ENCODE data around the gene SNX25. TPM values are rescaled to one million over a fixed set of nuclear protein-coding genes. Genes with fewer than 3 reads are reported as not detected.
"Not testable (repeated sequence)": the region's sequence is repeated elsewhere in the genome, so short reads cannot be mapped to it uniquely, and the experiment has no call there.

The SNX25 gene
- total RNA-seq, 1 experiment from 2014 or later, result 12.5 TPM

- DNase-seq (ENCODE audit: extremely low read depth, low read depth), result no peak
Observed at GRCh38 chr4:185296665-185297460, 87.5 kb downstream of the SNX25 start.

- no peak for DNase-seq (ENCODE audit: extremely low read depth, low read depth)
Observed at GRCh38 chr4:185298728-185299430, 89.5 kb downstream of the SNX25 start.

DNA sequence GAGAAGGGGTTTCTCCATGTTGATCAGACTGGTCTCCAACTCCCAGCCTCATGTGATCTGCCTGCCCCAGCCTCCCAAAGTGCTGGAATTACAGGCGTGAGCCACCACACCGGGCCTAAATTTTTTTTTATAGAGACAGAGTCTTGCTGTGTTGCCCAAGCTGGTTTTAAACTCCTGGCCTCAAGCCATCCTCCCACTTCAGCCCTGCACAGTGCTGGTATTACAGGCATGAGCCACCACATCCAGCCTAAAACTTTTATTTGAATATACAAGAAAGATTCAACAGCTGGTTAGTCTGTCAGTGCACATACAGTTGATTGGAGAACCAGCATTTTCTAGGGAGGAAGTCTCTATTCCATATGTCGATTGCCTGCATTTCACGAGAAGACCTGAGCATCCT is 95.1 kb downstream of the SNX25 start:
- DNase-seq (ENCODE audit: extremely low read depth, low read depth), result no peak

- DNase-seq (ENCODE audit: extremely low read depth, low read depth), result no peak
Observed at GRCh38 chr4:185304944-185305690, 95.7 kb downstream of the SNX25 start.

- DNase-seq (ENCODE audit: extremely low read depth, low read depth), result peak; percentile 75
Observed at GRCh38 chr4:185305979-185306442, 96.6 kb downstream of the SNX25 start.

DNA sequence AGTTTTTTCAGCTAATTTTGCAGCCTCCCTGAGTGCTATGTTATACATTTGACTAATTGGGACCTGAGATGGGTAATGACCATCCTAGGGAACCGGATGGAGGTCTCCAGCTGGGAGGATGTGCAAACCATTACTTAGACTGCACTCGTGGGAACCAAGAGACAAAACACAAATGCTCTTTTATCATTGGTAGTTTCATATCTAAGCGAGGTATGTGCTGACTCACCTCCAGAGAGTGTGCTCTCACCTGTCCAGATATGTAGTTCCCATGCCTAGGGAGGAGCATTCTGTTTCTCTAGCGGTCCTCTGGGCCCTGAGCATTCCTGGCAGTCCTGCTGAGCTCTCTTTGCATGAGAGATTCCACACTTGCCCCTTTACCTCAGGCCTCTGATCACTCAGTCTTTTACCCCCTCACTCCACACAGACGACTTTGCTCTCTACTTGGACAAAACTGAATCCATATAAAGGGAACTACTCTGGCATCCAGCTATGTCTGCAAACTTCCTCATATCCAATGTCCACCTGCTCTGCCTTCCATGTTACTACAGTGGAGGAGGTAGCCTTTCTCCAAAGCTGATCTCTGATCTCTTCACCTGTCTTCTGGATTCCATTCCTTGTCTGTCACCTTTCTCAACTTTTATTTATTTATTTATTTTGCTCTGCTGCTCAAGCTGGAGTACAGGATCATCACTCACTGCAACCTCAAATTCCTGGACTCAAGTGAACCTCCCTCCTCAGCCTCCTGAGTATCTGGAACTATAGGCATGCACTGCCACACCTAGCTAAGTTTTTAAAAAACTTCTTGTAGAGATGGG is 97.9 kb downstream of the SNX25 start:
- DNase-seq (ENCODE audit: extremely low read depth, low read depth), result no peak

DNA sequence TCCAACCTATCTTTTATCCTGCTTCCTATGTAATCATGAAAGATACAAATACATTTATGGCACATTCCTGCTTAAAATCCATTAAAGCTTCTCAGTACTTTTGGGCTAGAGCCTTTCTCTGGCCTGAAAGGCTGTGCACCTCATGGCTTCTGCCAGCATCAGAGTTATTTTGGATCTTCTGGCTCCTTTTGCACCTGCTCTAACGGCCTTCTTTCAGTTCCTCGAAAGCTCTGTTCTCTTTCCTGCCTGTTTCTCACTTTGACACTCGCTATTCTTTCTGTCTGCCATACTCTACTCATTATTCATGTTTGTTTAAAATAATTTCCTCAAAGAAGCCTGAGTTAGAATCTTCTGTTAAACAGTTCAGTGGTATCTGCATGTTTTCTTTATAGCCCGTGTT is 100.4 kb downstream of the SNX25 start:
- DNase-seq (ENCODE audit: extremely low read depth, low read depth), result no peak

- no peak for DNase-seq (ENCODE audit: extremely low read depth, low read depth)
Observed at GRCh38 chr4:185311113-185311888, 101.9 kb downstream of the SNX25 start.

DNA sequence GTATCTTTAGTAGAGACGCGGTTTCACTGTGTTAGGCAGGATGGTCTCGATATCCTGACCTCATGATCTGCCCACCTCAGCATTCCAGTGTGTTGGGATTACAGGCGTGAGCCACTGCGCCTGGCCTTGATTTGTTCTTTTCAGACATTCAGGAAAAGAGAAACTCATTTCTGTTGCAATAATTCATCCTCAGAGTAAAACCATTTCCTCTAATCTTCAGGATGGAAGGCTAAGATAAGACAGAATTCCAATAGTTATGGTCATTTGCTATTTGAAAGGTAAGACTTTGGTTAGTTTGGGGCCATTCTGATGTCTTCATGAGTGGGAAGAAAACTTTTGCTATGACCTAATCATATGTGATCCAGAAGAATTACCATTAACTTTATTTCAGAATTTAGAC is 103.3 kb downstream of the SNX25 start:
- DNase-seq (ENCODE audit: extremely low read depth, low read depth), result no peak

GRCh38 chr4:185317462-185317861 is 108.1 kb downstream of the SNX25 start:
- not testable (repeated sequence) for DNase-seq (ENCODE audit: extremely low read depth, low read depth)

DNA sequence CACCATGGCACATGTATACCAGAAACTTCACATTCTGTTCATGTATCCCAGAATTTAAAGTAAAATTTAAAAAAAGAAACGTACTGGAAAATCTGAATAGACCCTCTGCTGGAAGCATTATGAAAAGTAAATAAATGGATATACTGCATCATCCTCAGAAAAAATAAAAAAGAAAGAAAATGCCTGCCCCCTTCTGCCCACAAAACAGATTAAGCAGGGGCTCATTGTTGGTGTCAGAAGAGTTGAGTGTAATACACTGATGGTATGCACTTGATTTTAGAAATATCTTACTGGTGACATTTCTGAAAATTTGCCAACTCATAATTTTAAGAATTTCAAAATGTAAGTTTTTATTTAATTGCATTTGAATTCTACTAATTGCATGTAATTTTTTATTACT is 108.5 kb downstream of the SNX25 start:
- no peak for DNase-seq (ENCODE audit: extremely low read depth, low read depth)

DNA sequence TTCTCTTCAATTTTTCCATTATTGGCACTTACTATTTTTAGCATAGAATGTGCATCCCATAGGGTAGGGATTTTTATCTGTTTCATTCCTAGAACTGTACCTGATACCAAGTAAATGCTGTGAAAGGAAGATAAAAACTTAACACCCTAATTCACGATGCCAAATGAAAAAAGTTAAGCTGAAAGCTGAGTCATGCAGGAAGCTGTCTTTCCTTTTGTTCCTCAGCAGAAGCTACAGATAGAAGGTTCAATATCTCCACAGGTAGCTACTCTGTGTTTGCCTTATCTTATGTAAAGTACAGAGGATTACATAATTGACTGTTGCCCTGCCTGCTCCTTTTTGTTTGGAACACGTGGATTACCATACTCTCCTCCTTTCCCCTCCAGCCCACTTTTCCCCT is 109.3 kb downstream of the SNX25 start:
- no peak for DNase-seq (ENCODE audit: extremely low read depth, low read depth)

DNA sequence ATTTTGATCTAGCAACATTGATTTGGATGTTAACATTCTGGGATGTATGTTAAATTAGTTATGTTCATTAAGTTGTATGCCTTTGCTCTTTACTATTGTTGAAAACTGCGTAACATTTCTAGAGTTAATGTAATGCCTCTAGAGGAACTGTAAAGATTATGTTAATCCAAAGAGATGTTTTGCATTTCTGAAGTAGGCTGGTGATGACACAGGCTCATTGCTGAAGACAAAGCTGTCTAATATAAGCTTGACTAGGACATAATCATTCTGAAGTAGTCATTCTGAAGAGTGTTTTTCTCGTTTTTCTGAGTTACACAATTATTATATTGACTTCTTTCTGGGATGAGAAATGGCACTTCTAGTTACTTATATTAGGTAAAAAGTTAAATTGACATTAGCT is 113.4 kb downstream of the SNX25 start:
- DNase-seq (ENCODE audit: extremely low read depth, low read depth), result no peak

GRCh38 chr4:185323606-185324005 is 114.2 kb downstream of the SNX25 start:
- DNase-seq (ENCODE audit: extremely low read depth, low read depth), result no peak

DNA sequence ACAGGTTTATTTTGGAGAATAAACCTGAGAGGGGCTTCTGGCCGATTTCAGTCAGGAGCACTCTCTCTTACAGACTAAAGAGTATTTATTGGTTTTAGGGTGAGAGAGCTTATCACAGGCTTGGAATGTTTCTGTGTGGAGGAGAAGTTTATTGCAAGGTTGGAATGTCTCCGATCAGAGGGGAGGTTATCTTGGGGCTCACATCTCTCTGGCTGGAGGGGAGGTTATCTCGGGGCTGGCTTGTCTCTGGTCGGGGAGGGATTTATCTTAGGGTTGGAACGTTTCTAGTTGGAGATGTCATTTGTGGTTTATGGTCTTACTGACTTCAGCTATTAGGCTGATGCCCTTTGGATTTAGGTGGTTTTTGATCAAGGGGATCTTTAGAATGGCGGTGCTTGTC is 115.0 kb downstream of the SNX25 start:
- not testable (repeated sequence) for DNase-seq (ENCODE audit: extremely low read depth, low read depth)

DNA sequence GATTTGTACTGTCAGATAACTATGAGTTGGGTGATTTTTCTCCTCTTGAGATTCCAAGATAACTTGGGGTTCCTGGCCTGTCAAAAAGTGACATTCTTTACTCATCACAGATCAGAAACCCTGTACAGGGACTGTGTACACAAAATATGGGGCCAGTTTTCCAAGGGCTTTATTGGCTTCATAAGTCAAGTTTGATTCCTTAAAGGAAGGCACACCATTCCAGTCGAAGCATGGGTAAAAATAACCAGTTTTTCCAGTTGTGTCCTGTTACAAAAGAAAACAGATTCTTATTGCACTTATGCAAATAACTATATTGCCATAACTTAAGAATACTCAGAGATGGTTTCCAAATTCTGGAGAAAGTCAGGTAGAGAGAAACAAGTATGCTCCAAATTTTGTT is 116.3 kb downstream of the SNX25 start:
- DNase-seq (ENCODE audit: extremely low read depth, low read depth), result not testable (repeated sequence)

DNA sequence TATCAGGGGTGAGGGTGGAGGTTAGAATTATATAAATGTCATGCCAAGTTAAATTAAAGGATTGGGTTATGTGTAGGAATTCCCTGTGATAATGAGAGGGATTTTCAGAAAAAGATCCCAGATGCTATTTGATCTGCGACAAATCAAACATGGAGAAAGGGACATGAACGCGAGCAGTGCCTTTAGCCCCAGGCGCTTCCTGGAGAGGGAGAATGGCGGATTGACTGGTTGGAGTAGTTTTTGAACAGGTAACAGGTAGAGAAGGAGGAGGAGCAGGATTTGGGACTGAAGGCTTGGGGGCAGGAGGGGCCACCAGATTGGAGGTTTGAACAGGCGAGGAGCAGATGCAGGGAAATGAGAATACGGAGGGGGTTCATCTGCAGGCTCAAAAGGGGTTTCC is 119.2 kb downstream of the SNX25 start:
- no peak for DNase-seq (ENCODE audit: extremely low read depth, low read depth)

DNA sequence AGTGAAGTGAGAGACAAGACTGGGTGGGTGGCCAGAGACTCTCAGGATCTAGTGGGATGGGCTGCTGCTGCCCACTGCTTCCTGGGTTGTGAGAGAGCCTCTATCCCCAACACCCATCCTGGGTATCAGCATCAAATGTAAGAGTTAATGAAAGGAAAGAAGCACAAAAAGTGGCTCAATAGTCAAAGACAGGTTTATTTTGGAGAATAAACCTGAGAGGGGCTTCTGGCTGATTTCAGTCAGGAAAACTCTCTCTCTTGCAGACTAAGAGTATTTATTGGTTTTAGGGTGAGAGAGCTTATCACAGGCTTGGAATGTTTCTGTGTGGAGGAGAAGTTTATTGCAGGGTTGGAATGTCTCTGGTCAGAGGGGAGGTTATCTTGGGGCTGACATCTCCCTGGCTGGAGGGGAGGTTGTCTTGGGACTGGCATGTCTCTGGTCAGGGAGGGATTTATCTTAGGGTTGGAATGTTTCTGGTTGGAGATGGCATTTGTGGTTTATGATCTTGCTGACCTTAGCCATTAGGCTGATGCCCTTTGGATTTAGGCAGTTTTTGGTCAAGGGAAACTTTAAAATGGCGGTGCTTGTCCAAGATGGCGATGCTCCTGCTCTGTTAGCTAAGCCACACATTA is 120.6 kb downstream of the SNX25 start:
- not testable (repeated sequence) for DNase-seq (ENCODE audit: extremely low read depth, low read depth)

Measured in NCI-H460 (cell line).